Stimulated activated CD4-positive, alpha-beta T cell treated with anti-CD3 and anti-CD28 coated beads, Interleukin-2, amount 100 ng/mL, for 24 hours (primary cell): Measurements from ENCODE around the gene CNNM4.
A peak's percentile ranks its signal among the peaks of the same experiment; 100 is the strongest.

ENCODE experiments used
- DNase-seq, 2 donors: peaks; one replicate each; pipeline ENCODE4 v3.0.0-alpha.2; 2020

Gene CNNM4

GRCh38 chr2:96815326-96816126 is 54.8 kb downstream of the CNNM4 start:
- DNase-seq, result peak in 1 of 2 donors; percentile 43

- DNase-seq, result peak; percentile 98
These were observed 55.6 kb downstream of the CNNM4 start, which contains the start of gene CNNM3 for GRCh38 chr2:96816127-96816835. Gene CNNM3, plus strand, starts transcription at chr2:96816268. Its CDS starts 10 bp downstream, at chr2:96816278.

GRCh38 chr2:96816836-96817702 is 56.4 kb downstream of the CNNM4 start:
- peak in 1 of 2 donors; percentile 25 for DNase-seq

GRCh38 chr2:96817882-96818281 is 57.2 kb downstream of the CNNM4 start:
- DNase-seq, result no peak

- no peak for DNase-seq
These were observed 58.6 kb downstream of the CNNM4 start for GRCh38 chr2:96819128-96819875.

DNA sequence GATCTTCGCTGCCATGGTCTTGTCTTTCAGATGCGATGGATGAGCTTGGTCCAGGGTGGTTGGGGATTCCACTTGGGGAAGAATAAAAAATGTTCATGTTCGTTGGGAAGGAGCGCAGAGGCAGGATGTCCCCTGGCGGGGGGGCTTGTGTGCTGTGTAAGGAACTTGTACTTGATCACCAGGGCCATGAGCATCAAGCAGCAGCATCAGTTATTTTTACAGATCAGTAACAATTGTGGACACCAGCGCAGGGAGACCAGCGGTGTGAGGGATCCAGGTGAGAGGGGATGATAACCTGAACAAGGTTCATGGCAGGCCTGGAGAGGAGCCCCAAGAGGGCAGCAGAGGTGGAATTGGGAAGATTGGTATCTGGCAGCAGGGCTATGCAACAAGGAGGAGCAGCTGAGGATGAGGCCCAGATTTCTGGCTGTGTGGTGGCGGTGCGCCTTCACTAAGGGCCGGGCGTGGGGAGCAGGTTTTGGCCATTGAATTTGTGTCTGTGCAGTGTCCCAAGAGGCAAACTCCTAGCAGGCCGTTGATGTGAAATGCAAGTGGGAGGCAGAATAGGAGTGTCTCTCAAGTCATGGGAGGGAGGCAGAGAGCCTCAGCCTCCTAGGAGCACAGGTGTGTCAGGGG is 59.3 kb downstream of the CNNM4 start:
- no peak for DNase-seq

DNA sequence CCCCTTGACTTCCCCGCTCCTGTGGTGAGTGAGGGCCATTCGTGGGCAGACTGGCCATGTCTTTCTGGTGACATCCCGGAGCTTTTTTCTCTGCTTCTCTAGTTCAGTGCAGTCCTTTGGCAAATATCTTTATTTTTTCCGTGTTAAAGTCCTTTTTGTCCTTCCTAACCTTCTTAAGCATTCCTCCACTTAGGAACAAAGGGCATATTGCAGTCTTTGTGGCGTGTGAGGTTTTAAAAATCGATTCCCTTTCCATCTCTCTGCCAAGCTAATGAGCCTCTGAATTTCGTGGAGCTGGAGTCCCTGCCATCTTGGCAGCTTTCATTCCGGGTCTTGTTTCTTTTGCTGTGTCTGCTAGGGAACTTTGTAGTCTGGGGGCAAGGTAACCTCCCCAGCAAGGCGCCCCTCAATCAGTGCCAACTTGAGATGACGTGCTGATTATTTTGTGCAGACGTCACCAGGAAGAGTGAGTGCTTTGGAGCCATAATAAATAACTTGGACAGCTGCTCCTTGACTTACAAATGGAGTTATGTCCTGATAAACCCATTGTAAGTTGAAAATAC is 60.5 kb downstream of the CNNM4 start:
- DNase-seq, result no peak

- no peak for DNase-seq
These were observed 62.1 kb downstream of the CNNM4 start for GRCh38 chr2:96822786-96823185.

DNA sequence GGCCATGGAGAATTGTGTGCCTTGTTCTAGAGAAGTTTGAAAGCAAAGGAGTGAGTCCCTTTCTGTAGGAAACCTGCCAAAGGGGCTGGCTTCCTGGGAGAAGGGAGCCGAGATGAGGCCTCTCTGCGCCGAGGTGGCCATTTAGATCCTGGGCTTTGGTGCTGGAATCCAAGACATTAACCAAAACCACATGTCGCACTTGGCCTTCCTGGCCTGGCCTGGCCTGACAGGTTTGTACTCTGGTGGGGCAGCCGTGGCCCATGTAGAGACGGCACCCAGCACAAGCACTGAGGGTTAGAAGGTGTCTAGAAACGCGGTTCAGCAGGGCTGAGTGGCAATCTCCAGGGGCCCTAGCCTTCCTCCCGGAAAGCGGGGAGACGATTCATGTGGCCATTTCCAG is 62.5 kb downstream of the CNNM4 start:
- no peak for DNase-seq

GRCh38 chr2:96824079-96824870 is 63.6 kb downstream of the CNNM4 start:
- no peak for DNase-seq

GRCh38 chr2:96825057-96825456 is 64.4 kb downstream of the CNNM4 start:
- no peak for DNase-seq

DNA sequence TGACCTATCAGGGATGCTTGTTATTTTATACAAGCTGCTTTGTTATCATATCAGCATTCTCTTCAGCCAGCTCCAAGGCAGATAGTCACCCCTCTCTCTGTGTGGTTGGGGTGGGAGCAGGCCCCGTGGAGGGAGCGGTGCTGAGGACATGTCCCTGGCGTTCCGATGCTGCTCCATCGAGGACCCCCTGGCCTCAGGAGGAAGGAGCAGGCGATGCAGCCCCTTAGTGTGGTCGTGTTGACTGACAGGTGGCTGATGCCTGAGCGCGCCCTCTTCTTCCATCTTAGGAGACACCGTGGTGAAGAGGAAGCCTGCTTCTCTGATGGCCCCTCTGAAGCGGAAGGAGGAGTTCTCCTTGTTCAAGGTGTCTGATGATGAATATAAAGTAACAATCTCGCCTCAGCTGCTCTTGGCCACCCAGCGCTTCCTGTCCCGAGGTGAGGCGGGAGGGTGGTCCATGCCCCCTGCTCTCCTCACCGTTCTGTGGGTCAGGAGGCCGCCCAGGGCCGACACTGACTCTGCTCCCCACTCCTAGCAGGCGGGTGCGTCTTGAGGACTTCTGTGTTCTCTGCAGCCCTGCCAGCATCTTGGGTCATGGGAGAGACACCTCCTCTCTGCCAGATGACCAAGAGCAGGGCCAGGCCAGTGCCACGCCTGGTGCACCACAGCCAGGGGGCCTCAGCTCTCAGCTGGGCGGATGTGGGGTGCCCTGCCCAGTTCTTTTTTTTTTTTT is 66.0 kb downstream of the CNNM4 start:
- DNase-seq, result no peak

GRCh38 chr2:96828436-96828835 is 67.7 kb downstream of the CNNM4 start:
- no peak for DNase-seq

GRCh38 chr2:96828874-96829273 is 68.2 kb downstream of the CNNM4 start:
- no peak for DNase-seq

GRCh38 chr2:96830044-96830562 is 69.4 kb downstream of the CNNM4 start:
- DNase-seq, result no peak

DNA sequence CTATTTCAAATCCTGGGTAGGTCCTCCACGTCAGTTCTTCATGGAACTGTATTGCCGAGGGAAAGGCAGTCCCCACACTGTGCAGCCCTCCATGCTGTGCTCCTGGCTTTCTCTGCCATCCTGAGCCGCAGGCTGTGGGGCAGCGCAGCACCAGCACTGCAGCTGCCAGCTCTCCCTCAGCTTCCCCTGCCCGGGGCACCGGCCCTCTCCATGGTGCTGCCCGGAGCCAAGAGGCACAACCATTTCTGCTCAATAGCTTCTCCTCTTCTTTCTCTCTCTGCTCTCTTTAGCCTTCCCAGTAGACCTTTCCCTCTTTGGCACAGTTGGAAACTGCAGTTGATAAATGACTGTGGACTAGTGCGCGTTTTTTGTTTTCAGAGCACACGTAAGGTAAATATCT is 71.0 kb downstream of the CNNM4 start:
- no peak for DNase-seq

- DNase-seq, result no peak
These were observed 71.7 kb downstream of the CNNM4 start for GRCh38 chr2:96832408-96832753.

GRCh38 chr2:96832754-96833507 is 72.2 kb downstream of the CNNM4 start:
- no peak for DNase-seq

GRCh38 chr2:96835830-96836229 is 75.1 kb downstream of the CNNM4 start:
- DNase-seq, result no peak
